NCI-H2107 treated with DMSO at 0.1 percent for 48 hours (cell line): Measurements from ENCODE around the gene LPIN3.

ENCODE experiments used
- DNase-seq: peaks from one replicate; lab custom pipeline; 2025; ENCODE audit not compliant: unreplicated experiment; lab: John Stamatoyannopoulos, UW

The LPIN3 gene

DNA sequence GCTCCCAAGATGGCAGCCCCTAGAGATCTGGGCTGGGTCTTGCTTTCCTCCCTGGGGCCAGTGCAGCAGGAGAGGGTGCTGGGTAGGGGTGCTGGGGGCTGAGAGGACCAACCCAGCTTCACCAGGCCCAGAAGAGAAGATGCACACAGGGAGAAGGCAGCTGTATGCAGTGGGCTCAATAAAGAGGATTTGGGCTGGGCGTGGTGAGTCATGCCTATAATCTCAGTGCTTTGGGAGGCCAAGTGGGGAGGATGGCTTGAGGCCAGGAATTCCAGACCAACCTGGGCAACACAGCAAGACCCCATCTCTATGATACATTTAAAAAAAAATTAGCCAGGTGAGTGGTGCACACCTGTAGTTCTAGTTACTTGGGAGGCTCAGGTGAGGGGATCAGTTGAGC is 51.7 kb downstream of the LPIN3 start:
- DNase-seq: no peak

GRCh38 chr20:41392871-41393704 is 52.5 kb downstream of the LPIN3 start:
- no peak for DNase-seq

DNA sequence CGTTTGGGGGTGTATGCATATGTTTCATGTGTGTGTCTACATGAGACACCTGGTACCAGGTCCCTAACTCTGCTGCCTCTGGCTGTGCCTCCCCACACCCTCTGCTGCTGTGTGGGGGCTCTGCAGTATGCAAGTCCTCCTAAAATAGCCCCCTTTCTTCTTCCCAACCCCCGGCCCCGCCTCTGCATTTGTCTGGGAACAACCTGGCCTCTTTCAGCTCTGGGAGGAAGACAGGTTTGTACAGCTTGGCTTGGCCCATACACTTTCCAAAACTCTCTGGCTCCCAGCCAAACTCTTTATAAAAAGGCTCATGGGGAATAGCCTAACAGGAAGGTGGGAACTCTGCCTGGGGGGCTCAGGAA is 53.1 kb downstream of the LPIN3 start:
- DNase-seq: no peak

DNA sequence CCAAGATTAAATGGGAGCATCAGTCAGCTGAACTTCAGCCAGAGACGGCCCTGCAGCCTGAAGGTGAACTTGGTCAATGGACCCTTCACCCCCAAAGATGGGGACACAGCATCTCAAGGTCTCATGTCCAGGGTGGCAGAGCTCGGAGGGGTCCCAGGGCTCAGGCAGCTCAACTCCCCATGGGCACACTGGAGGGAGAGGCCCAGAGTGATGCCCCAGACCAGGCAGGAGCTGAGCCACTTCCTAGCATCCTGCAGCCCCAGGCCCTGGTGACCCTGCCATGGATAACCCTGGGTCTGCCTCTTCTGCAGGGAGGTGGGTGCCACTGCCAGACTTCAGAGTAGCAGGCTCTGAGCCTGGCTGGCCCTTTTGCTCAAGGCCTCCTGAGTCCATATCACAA is 53.5 kb downstream of the LPIN3 start:
- no peak for DNase-seq

GRCh38 chr20:41394931-41395666 is 54.5 kb downstream of the LPIN3 start:
- DNase-seq: no peak

DNA sequence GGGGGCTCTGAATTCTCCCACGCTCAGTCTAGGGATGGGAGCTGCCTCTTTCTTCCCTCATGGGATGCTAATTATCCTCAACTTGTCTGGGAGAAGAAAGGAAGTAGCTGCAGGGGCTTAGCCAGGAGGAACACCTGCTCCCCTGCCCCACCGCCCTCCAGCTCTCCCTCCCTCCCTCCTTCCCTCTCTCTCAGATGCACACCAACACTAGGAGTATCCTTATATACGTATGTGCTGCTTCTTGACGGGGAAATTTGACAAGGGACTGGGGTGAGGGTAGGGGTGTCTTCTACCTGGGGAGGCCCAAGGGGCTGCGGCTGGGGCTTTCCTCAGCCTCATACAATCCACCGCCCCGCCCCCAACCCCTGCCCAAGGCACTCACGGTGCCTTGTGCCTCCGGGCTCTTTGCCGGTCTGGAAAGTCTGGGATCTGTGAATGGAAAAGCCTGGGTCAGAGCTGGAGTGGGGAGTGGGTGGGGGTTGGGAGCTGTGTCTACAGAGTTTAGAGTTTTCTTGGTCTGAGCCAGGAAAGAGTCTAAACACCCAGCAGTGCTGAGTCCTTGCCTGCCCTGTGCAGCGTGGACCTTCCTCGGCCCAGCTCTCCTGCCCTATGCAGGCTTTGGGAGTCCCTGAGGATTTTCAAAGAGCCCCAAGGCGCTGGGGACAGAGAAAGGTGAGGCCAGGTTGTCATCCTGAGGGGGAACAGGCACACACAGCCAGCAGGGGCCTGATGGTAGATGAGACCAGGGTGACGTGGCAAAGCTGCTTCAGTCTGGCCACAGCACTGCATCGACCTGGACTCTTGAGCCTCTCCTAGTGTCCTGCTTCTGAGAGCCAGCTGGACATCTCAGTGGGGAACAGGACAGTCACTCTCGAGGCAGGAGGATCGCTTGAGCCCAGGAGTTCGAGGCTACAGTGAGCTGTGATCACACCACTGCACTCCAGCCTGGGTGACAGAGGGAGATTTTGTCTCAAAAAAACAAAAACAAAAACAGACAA is 55.3 kb downstream of the LPIN3 start:
- peak; percentile 3 for DNase-seq

DNA sequence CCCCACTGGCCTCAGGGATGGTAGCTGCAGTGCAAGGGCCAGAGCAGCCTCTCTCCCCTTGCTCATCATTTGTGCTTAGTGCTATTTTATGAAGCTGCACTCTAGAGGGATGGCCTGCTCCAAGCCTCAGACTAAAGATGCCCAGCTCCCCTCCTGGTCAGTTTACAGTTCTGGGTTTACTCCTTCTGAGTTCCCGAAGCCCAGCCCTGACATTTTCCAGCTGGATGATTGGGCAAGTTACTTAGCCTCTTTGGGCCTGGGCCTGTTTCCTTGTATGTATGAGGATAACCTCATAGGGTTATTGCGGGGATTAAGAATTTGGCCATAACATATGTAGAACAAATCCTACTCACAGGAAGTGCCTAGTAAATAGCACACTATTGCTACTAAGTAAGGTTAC is 57.8 kb downstream of the LPIN3 start:
- no peak for DNase-seq

GRCh38 chr20:41403604-41404003 is 63.0 kb downstream of the LPIN3 start:
- DNase-seq: no peak

DNA sequence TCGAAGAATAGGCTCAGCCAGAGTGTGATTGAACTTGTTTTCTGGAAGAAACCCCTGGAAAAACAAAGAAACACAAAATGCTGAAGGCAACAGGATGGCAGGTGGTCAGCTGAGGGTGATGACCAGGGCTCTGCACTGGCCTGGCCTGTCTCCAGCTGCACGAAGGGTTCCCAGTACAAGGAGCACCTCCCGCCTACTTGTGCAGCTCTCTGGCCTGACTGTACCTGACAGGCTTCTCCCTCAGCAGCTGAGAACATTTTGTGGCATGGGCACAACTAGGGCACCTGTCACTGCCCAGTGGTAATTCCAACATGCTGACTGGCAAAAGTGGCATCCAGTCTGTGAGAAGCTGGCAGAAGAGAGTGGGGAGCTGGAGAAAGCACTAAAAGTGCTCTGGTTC is 64.8 kb downstream of the LPIN3 start:
- no peak for DNase-seq

- DNase-seq: no peak
Measured at GRCh38 chr20:41406353-41406752, 65.7 kb downstream of the LPIN3 start.

DNA sequence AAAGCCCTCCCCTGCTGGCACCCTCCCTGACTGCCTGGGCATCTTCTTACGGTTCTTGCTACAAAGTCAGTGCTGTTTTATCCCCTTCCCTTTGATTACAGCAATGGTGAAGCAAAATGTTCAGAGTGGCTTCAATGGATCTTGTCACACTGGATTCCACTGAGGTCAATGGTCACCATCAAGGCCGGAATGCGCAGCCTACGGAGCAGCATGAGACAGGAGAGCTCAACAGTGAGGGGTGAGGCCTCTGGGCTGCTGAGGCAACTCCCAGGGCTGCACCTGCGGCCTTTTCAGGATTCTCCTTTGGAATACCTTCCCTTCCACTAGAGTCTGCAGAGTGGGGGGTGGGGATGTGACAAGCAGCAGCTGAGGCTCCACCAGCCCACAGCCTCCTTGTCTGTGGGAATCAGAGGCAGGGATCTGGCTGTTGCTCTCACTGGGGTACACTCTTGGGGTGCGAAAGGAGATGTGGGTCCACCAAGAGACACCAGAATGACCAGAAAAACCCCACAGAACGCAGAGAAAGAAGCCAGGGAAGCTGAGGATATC is 66.3 kb downstream of the LPIN3 start:
- DNase-seq: no peak

DNA sequence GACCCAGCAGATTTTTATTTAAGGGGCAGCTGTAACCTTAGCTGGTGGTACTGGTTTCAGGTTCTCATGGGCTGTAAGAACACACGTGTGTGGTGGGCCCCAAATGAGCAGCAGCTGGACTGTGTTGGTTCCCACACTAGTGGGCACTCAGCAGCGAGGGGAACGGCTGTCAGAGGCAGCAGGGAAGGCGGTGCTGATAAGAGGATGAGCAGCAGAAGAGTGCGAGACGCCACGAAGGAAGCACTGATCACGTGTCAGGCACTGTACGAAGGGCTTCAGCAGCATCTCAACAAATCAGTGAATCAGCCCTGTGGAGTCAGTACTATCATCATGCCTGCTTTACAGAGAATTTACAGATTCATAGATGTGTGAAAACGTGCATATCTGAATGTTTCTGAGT is 67.0 kb downstream of the LPIN3 start:
- no peak for DNase-seq

DNA sequence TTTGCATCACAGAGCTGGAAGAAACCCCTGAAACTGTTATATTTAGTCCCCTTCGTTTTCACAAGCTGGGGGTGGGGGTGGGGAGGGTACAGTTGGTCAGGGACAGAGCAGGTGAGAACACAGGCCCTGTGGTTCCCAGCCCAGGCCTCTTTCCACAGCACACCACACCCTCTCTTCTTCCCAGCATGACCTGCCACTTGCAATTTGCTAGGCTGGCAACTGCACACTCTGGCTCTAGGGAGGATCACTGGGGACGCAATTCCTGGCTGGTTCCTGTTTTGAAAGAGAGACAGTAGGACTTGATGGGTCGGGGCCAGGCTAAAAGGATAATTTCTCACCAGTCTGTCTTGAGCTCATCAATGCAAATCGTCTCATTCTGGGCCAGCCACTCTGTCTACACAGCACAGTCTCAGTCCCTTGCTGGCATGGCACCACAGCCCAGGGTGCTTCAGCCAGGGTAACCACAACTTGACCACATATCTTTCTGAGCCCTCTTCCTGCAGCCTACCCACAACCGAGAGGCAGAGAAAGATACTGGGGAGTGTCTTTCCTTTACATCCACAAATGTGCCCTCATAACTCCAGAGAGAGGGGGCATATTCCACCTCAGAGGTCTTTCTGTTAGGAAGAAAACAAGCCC is 67.7 kb downstream of the LPIN3 start:
- DNase-seq: no peak

GRCh38 chr20:41408986-41409385 is 68.4 kb downstream of the LPIN3 start:
- DNase-seq: no peak
